Measurements from ENCODE around the gene FRK.
"Not testable (repeated sequence)": the region's sequence is repeated elsewhere in the genome, so short reads cannot be mapped to it uniquely, and the experiment has no call there.

Gene FRK

GRCh38 chr6:115997990-115998585, 62.6 kb downstream of the FRK start:
- DNase-seq (ENCODE audit: low spot score in 2 of 2), result no peak
- no peaks in the 10 kb centered on the region for H3K9me3 ChIP-seq
- H3K4me1 ChIP-seq, result no peaks in the 10 kb centered on the region
- in situ Hi-C loops (cut with MboI; ENCODE audit: low sequenced_read_pairs), result no loop called here
- H3K36me3 ChIP-seq (replicated peaks), result no peaks in the 10 kb centered on the region
- no peaks in the 10 kb centered on the region for H3K27me3 ChIP-seq (ENCODE audit: low read depth)
- H3K4me3 ChIP-seq, result no peak overlapping the region

GRCh38 chr6:115986026-115986425, 74.7 kb downstream of the FRK start:
- H3K9me3 ChIP-seq, result no peaks in the 10 kb centered on the region
- H3K27me3 ChIP-seq (ENCODE audit: low read depth), result no peaks in the 10 kb centered on the region
- no peaks in the 10 kb centered on the region for H3K4me1 ChIP-seq
- H3K36me3 ChIP-seq (replicated peaks), result no peaks in the 10 kb centered on the region
- no peak for DNase-seq (ENCODE audit: low spot score in 2 of 2)
- no peak overlapping the region for H3K4me3 ChIP-seq
- in situ Hi-C loops (cut with MboI; ENCODE audit: low sequenced_read_pairs), result no loop called here

GRCh38 chr6:115984809-115985208, 75.9 kb downstream of the FRK start:
- no peak for DNase-seq (ENCODE audit: low spot score in 2 of 2)
- Histone ChIP-seq H3K4me3 (no peak overlapping the region), H3K9me3 (no peaks in the 10 kb centered on the region), H3K27me3 (ENCODE audit: low read depth) (no peaks in the 10 kb centered on the region), H3K4me1 (no peaks in the 10 kb centered on the region), H3K36me3 (replicated peaks) (no peaks in the 10 kb centered on the region)
- in situ Hi-C loops (cut with MboI; ENCODE audit: low sequenced_read_pairs), result no loop called here

GRCh38 chr6:115983998-115984397, 76.7 kb downstream of the FRK start:
- Histone ChIP-seq H3K9me3 (no peaks in the 10 kb centered on the region), H3K27me3 (ENCODE audit: low read depth) (no peaks in the 10 kb centered on the region), H3K4me1 (no peaks in the 10 kb centered on the region), H3K4me3 (no peak overlapping the region), H3K36me3 (replicated peaks) (no peaks in the 10 kb centered on the region)
- in situ Hi-C loops (cut with MboI; ENCODE audit: low sequenced_read_pairs), result no loop called here
- no peak for DNase-seq (ENCODE audit: low spot score in 2 of 2)

GRCh38 chr6:115982453-115982852, 78.2 kb downstream of the FRK start:
- in situ Hi-C loops (cut with MboI; ENCODE audit: low sequenced_read_pairs), result no loop called here
- Histone ChIP-seq H3K27me3 (ENCODE audit: low read depth) (no peaks in the 10 kb centered on the region), H3K9me3 (no peaks in the 10 kb centered on the region), H3K4me1 (no peaks in the 10 kb centered on the region), H3K4me3 (no peak overlapping the region), H3K36me3 (replicated peaks) (no peaks in the 10 kb centered on the region)
- no peak for DNase-seq (ENCODE audit: low spot score in 2 of 2)

GRCh38 chr6:115977220-115977619, 83.5 kb downstream of the FRK start:
- in situ Hi-C loops (cut with MboI; ENCODE audit: low sequenced_read_pairs), result no loop called here

GRCh38 chr6:115976321-115976870, 84.3 kb downstream of the FRK start:
- H3K9me3 ChIP-seq, result no peaks in the 10 kb centered on the region
- H3K4me3 ChIP-seq, result no peak overlapping the region
- H3K4me1 ChIP-seq, result no peaks in the 10 kb centered on the region
- 0 out of 2 replicates have a peak, but pooled peaks cover 3% of the 10 kb centered on the region for H3K27me3 ChIP-seq (ENCODE audit: low read depth)
- in situ Hi-C loops (cut with MboI; ENCODE audit: low sequenced_read_pairs), result no loop called here
- DNase-seq (ENCODE audit: low spot score in 2 of 2), result no peak
- H3K36me3 ChIP-seq (replicated peaks), result no peaks in the 10 kb centered on the region

More at GRCh38 chr6:115977220-115977619, 83.5 kb downstream of the FRK start:
- Histone ChIP-seq H3K27me3 (ENCODE audit: low read depth) (0 out of 2 replicates have a peak, but pooled peaks cover 3% of the 10 kb centered on the region), H3K4me3 (no peak overlapping the region), H3K4me1 (no peaks in the 10 kb centered on the region), H3K36me3 (replicated peaks) (no peaks in the 10 kb centered on the region), H3K9me3 (no peaks in the 10 kb centered on the region)
- no peak for DNase-seq (ENCODE audit: low spot score in 2 of 2)

- Histone ChIP-seq H3K27me3 (ENCODE audit: low read depth) (0 out of 2 replicates have a peak, but pooled peaks cover 3% of the 10 kb centered on the region), H3K4me3 (no peak overlapping the region), H3K4me1 (no peaks in the 10 kb centered on the region), H3K9me3 (no peaks in the 10 kb centered on the region), H3K36me3 (replicated peaks) (no peaks in the 10 kb centered on the region)
- DNase-seq (ENCODE audit: low spot score in 2 of 2), result no peak
- in situ Hi-C loops (cut with MboI; ENCODE audit: low sequenced_read_pairs), result no loop called here
These were observed 88.0 kb downstream of the FRK start for GRCh38 chr6:115972679-115973078.

GRCh38 chr6:115971785-115972184, 88.9 kb downstream of the FRK start:
- Histone ChIP-seq H3K9me3 (no peaks in the 10 kb centered on the region), H3K36me3 (replicated peaks) (no peaks in the 10 kb centered on the region), H3K4me1 (no peaks in the 10 kb centered on the region), H3K27me3 (ENCODE audit: low read depth) (0 out of 2 replicates have a peak, but pooled peaks cover 3% of the 10 kb centered on the region), H3K4me3 (no peak overlapping the region)
- in situ Hi-C loops (cut with MboI; ENCODE audit: low sequenced_read_pairs), result no loop called here
- no peak for DNase-seq (ENCODE audit: low spot score in 2 of 2)

- no peak for DNase-seq (ENCODE audit: low spot score in 2 of 2)
- Histone ChIP-seq H3K4me1 (no peaks in the 10 kb centered on the region), H3K27me3 (ENCODE audit: low read depth) (no peaks in the 10 kb centered on the region), H3K36me3 (replicated peaks) (no peaks in the 10 kb centered on the region), H3K4me3 (no peak overlapping the region), H3K9me3 (no peaks in the 10 kb centered on the region)
- in situ Hi-C loops (cut with MboI; ENCODE audit: low sequenced_read_pairs), result no loop called here
These were observed 90.8 kb downstream of the FRK start for GRCh38 chr6:115969930-115970273.

GRCh38 chr6:115969207-115969929, 91.3 kb downstream of the FRK start:
- Histone ChIP-seq H3K36me3 (replicated peaks) (no peaks in the 10 kb centered on the region), H3K4me1 (no peaks in the 10 kb centered on the region), H3K9me3 (no peaks in the 10 kb centered on the region), H3K4me3 (no peak overlapping the region), H3K27me3 (ENCODE audit: low read depth) (no peaks in the 10 kb centered on the region)
- no peak for DNase-seq (ENCODE audit: low spot score in 2 of 2)
- in situ Hi-C loops (cut with MboI; ENCODE audit: low sequenced_read_pairs), result no loop called here

GRCh38 chr6:115960286-115960685, 100.4 kb downstream of the FRK start:
- H3K9me3 ChIP-seq; in situ Hi-C loops (cut with MboI; ENCODE audit: low sequenced_read_pairs); H3K27me3 ChIP-seq (ENCODE audit: low read depth); H3K4me1 ChIP-seq; DNase-seq (ENCODE audit: low spot score in 2 of 2); H3K36me3 ChIP-seq (replicated peaks); H3K4me3 ChIP-seq: not testable (repeated sequence)

GRCh38 chr6:115958958-115959357, 101.7 kb downstream of the FRK start:
- H3K36me3 ChIP-seq (replicated peaks), result no peaks in the 10 kb centered on the region
- H3K27me3 ChIP-seq (ENCODE audit: low read depth), result no peaks in the 10 kb centered on the region
- H3K9me3 ChIP-seq, result no peaks in the 10 kb centered on the region
- no peaks in the 10 kb centered on the region for H3K4me1 ChIP-seq
- no peak overlapping the region for H3K4me3 ChIP-seq
- in situ Hi-C loops (cut with MboI; ENCODE audit: low sequenced_read_pairs), result no loop called here
- no peak for DNase-seq (ENCODE audit: low spot score in 2 of 2)

- Histone ChIP-seq H3K36me3 (replicated peaks) (no peaks in the 10 kb centered on the region), H3K4me3 (no peak overlapping the region), H3K4me1 (no peaks in the 10 kb centered on the region), H3K27me3 (ENCODE audit: low read depth) (no peaks in the 10 kb centered on the region), H3K9me3 (no peaks in the 10 kb centered on the region)
- in situ Hi-C loops (cut with MboI; ENCODE audit: low sequenced_read_pairs), result no loop called here
- no peak for DNase-seq (ENCODE audit: low spot score in 2 of 2)
These were observed 106.0 kb downstream of the FRK start for GRCh38 chr6:115954740-115955139.
